ENCODE measurements around the gene NAXE.

GRCh38 chr1:156581661-156582387 is 9.8 kb upstream of the NAXE start:
- no peak for TF ChIP-seq CTCF (IDR thresholded peaks at IDR 0.05)
- TF ChIP-seq POLR2A (IDR thresholded peaks at IDR 0.05), result no peak
- TF ChIP-seq POLR2AphosphoS5 (IDR thresholded peaks at IDR 0.05), result no peak

All from suprapubic skin (tissue), 4 donors.